Activated CD8-positive, alpha-beta memory T cell treated with anti-CD3 and anti-CD28 coated beads for 36 hours (primary cell): Measurements from ENCODE around the gene ANOS1. TPM values are rescaled to one million over a fixed set of nuclear protein-coding genes. Genes with fewer than 3 reads are reported as not detected.
"Not testable (repeated sequence)": the region's sequence is repeated elsewhere in the genome, so short reads cannot be mapped to it uniquely, and the experiment has no call there.

Experiments
- CTCF ChIA-PET: fragments of 350-600 bp; sonication (Branson Sonifier 250); formaldehyde crosslinking; loops from one replicate; lab custom pipeline; 2021; ENCODE audit warnings: antibody characterized with exemption; lab: Charles Lee
- POLR2A ChIA-PET: fragments of 350-600 bp; sonication (Branson Sonifier 250); formaldehyde crosslinking; loops from one replicate; lab custom pipeline; 2021; ENCODE audit warnings: antibody characterized with exemption; lab: Charles Lee
- total RNA-seq, 2 experiments: library from RNA; stranded (reverse); gene quantifications; one replicate each; pipeline ENCODE4 v1.2.3, GENCODE V29; 2021

Gene ANOS1
- total RNA-seq, 2 experiments from 2014 or later, result not detected

- POLR2A ChIA-PET, result no interaction called here
- CTCF ChIA-PET, result no interaction called here
Measured at GRCh38 chrX:8639949-8640475, 91.9 kb downstream of the ANOS1 start.

- ChIA-PET POLR2A (no interaction called here), CTCF (no interaction called here)
Measured at GRCh38 chrX:8636497-8636896, 95.4 kb downstream of the ANOS1 start.

GRCh38 chrX:8635812-8636211, 96.1 kb downstream of the ANOS1 start:
- ChIA-PET CTCF (no interaction called here), POLR2A (no interaction called here)

GRCh38 chrX:8632924-8633323, 99.0 kb downstream of the ANOS1 start:
- CTCF ChIA-PET, result no interaction called here
- POLR2A ChIA-PET, result no interaction called here

GRCh38 chrX:8629871-8630270, 102.1 kb downstream of the ANOS1 start:
- ChIA-PET CTCF (no interaction called here), POLR2A (no interaction called here)

GRCh38 chrX:8627796-8628195, 104.1 kb downstream of the ANOS1 start:
- CTCF ChIA-PET, result no interaction called here

GRCh38 chrX:8607326-8607725, 124.6 kb downstream of the ANOS1 start:
- ChIA-PET CTCF (no interaction called here), POLR2A (no interaction called here)

More at GRCh38 chrX:8627796-8628195, 104.1 kb downstream of the ANOS1 start:
- POLR2A ChIA-PET, result no interaction called here

- CTCF ChIA-PET, result no interaction called here
- POLR2A ChIA-PET, result no interaction called here
Measured at GRCh38 chrX:8604131-8604530, 127.8 kb downstream of the ANOS1 start.

- CTCF ChIA-PET, result no interaction called here
- POLR2A ChIA-PET, result no interaction called here
Measured at GRCh38 chrX:8591501-8591900, 140.4 kb downstream of the ANOS1 start.

GRCh38 chrX:8586953-8587352, 145.0 kb downstream of the ANOS1 start:
- ChIA-PET POLR2A (no interaction called here), CTCF (interaction anchor here (0.6 kb wide), 1 partner anchor 1975 kb away, joined by 4 read pairs; no protein-coding TSS in a partner anchor)

- POLR2A ChIA-PET, result no interaction called here
Measured at GRCh38 chrX:8579602-8580001, 152.3 kb downstream of the ANOS1 start.

GRCh38 chrX:8576821-8577220, 155.1 kb downstream of the ANOS1 start:
- CTCF ChIA-PET, result no interaction called here
- POLR2A ChIA-PET, result no interaction called here

More at GRCh38 chrX:8579602-8580001, 152.3 kb downstream of the ANOS1 start:
- CTCF ChIA-PET, result no interaction called here

GRCh38 chrX:8565729-8566128, 166.2 kb downstream of the ANOS1 start:
- ChIA-PET POLR2A (no interaction called here), CTCF (no interaction called here)

- POLR2A ChIA-PET, result no interaction called here
- CTCF ChIA-PET, result no interaction called here
Measured at GRCh38 chrX:8548446-8548845, 183.5 kb downstream of the ANOS1 start.

- POLR2A ChIA-PET, result no interaction called here
Measured at GRCh38 chrX:8546715-8547114, 185.2 kb downstream of the ANOS1 start.

GRCh38 chrX:8520791-8521190, 211.1 kb downstream of the ANOS1 start:
- CTCF ChIA-PET, result no interaction called here
- POLR2A ChIA-PET, result no interaction called here

More at GRCh38 chrX:8546715-8547114, 185.2 kb downstream of the ANOS1 start:
- CTCF ChIA-PET, result no interaction called here

- POLR2A ChIA-PET, result no interaction called here
- CTCF ChIA-PET, result no interaction called here
Measured at GRCh38 chrX:8520178-8520577, 211.8 kb downstream of the ANOS1 start.

GRCh38 chrX:8504451-8504850, 227.5 kb downstream of the ANOS1 start:
- ChIA-PET CTCF (no interaction called here), POLR2A (no interaction called here)

- CTCF ChIA-PET, POLR2A ChIA-PET: not testable (repeated sequence)
Measured at GRCh38 chrX:8502101-8502500, 229.8 kb downstream of the ANOS1 start.

- ChIA-PET POLR2A (no interaction called here), CTCF (no interaction called here)
Measured at GRCh38 chrX:8500203-8500602, 231.7 kb downstream of the ANOS1 start.

- POLR2A ChIA-PET, CTCF ChIA-PET: not testable (repeated sequence)
Measured at GRCh38 chrX:8495036-8495435, 236.9 kb downstream of the ANOS1 start.

- CTCF ChIA-PET, result no interaction called here
- POLR2A ChIA-PET, result no interaction called here
Measured at GRCh38 chrX:8484360-8484949, 247.5 kb downstream of the ANOS1 start.
